ENCODE measurements around the gene SLC31A1.

DNA sequence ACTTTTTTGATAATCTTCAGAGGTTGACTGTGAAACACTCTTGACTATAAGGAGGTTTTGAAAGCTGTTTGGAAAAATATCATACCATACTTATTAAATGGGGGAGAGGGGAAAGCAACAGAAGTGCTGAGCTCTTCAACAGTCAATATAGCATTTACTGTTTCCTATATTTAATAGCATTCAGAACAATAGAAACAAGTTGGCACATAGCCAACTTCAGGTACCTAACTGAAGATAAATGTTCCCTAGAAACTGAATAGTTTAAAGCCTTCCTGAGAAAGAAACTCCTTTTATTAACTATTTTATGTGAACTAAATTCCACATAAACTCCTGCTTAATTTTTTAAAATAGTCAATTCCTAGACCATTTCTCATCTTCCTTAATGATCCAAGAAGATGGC, 26.3 kb downstream of the SLC31A1 start:
- TF ChIP-seq, protein P1, sequence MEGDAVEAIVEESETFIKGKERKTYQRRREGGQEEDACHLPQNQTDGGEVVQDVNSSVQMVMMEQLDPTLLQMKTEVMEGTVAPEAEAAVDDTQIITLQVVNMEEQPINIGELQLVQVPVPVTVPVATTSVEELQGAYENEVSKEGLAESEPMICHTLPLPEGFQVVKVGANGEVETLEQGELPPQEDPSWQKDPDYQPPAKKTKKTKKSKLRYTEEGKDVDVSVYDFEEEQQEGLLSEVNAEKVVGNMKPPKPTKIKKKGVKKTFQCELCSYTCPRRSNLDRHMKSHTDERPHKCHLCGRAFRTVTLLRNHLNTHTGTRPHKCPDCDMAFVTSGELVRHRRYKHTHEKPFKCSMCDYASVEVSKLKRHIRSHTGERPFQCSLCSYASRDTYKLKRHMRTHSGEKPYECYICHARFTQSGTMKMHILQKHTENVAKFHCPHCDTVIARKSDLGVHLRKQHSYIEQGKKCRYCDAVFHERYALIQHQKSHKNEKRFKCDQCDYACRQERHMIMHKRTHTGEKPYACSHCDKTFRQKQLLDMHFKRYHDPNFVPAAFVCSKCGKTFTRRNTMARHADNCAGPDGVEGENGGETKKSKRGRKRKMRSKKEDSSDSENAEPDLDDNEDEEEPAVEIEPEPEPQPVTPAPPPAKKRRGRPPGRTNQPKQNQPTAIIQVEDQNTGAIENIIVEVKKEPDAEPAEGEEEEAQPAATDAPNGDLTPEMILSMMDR (IDR thresholded peaks at IDR 0.05) = no peak
- no peak for TF ChIP-seq EZH2phosphoT487 (IDR thresholded peaks at IDR 0.05)

All from neural progenitor cell (in vitro differentiated cells).